Spleen (tissue), 11 donors: ENCODE measurements around the gene UGT1A4. TPM values are rescaled to one million over a fixed set of nuclear protein-coding genes. Genes with fewer than 3 reads are reported as not detected.
"Not testable (repeated sequence)": the region's sequence is repeated elsewhere in the genome, so short reads cannot be mapped to it uniquely, and the experiment has no call there.

Experiments
- DNase-seq: peaks from one replicate; pipeline ENCODE4 v3.0.0-alpha.2; 2020
- H3K27ac ChIP-seq, 8 donors: fragments of 200-600 bp; sonication (generic) in 7 of 8; 1 replicate in 4 of 8; 2 replicates in 4 of 8; pipeline versions ENCODE4 v1.5.0 to v1.8.0; 2016 to 2021; ENCODE audit warnings: inconsistent platforms in 4 of 8, mild to moderate bottlenecking in 4 of 8, moderate library complexity in 1 of 8
- H3K27me3 ChIP-seq, 7 donors: fragments of 200-600 bp; sonication (generic) in 6 of 7; replicated peaks in 1 of 7; 1 replicate in 4 of 7; 2 replicates in 3 of 7; pipeline versions ENCODE4 v1.5.0 to v1.8.0; 2016 to 2021; ENCODE audit warnings: inconsistent platforms in 3 of 7, mild to moderate bottlenecking in 1 of 7
- H3K36me3 ChIP-seq, 6 donors: fragments of 200-600 bp; sonication (generic) in 5 of 6; 1 replicate in 4 of 6; 2 replicates in 2 of 6; pipeline versions ENCODE4 v1.5.0 to v1.8.0; 2016 to 2021; ENCODE audit warnings: inconsistent platforms in 2 of 6
- H3K4me1 ChIP-seq, 6 donors: fragments of 200-600 bp; sonication (generic) in 5 of 6; 1 replicate in 3 of 6; 2 replicates in 3 of 6; pipeline versions ENCODE4 v1.5.0 to v1.8.0; 2016 to 2021; ENCODE audit warnings: inconsistent platforms in 3 of 6
- H3K4me3 ChIP-seq, 8 donors: fragments of 200-600 bp; sonication (generic) in 7 of 8; 1 replicate in 4 of 8; 2 replicates in 4 of 8; pipeline versions ENCODE4 v1.5.0 to v1.8.0; 2016 to 2021; ENCODE audit warnings: inconsistent platforms in 4 of 8, mild to moderate bottlenecking in 4 of 8, moderate library complexity in 2 of 8
- H3K9me3 ChIP-seq, 8 donors: fragments of 200-600 bp; sonication (generic) in 7 of 8; 1 replicate in 4 of 8; 2 replicates in 4 of 8; pipeline versions ENCODE4 v1.5.0 to v1.8.0; 2016 to 2021; ENCODE audit warnings: inconsistent platforms in 4 of 8
- CTCF ChIP-seq, 11 experiments: fragments of 200-600 bp in 7 of 11; fragments of 450-650 bp in 4 of 11; sonication (generic) in 4 of 11; IDR thresholded peaks in 8 of 11; conservative IDR thresholded peaks in 3 of 11; 1 replicate in 7 of 11; 2 replicates in 4 of 11; pipeline versions ENCODE4 v1.4.0 to v1.8.0; 2016 to 2021; ENCODE audit warnings: antibody characterized with exemption in 11 of 11, inconsistent platforms in 4 of 11, mild to moderate bottlenecking in 1 of 11
- POLR2A ChIP-seq, 3 donors: fragments of 450-650 bp; IDR thresholded peaks; one replicate each; pipeline ENCODE4 v1.5.1; 2017; ENCODE audit warnings: antibody characterized with exemption in 3 of 3, mild to moderate bottlenecking in 1 of 3
- POLR2AphosphoS5 ChIP-seq, 3 donors: sonication (generic); formaldehyde crosslinking; IDR thresholded peaks; one replicate each; pipeline ENCODE4 v1.5.1; 2017; ENCODE audit warnings: antibody characterized with exemption in 3 of 3
- WGBS, 5 donors: extraction: QIAGEN DNeasy Blood & Tissue Kit in 3 of 5; methylation state at CpG; one replicate each; pipeline versions ENCODE4 v1.1.5 to v1.1.7; 2013 to 2018; 5-methylcytosine and 5-hydroxymethylcytosine counted together
- intact Hi-C: fragments of 100-400 bp; cut with DNase I; formaldehyde crosslinking; loops from one replicate; pipeline ENCODE4 v1.15.0; 2023; ENCODE audit warnings: low total_unique reads
- polyA plus RNA-seq, 3 donors: library from polyadenylated mRNA; stranded (reverse); fragments of 200-250 nt; gene quantifications; one replicate each; pipeline ENCODE4 v1.2.1, GENCODE V29; 2013
- total RNA-seq, 7 donors: library from RNA; depleted of rRNA in 3 of 7; stranded (reverse); fragments of >200 nt in 3 of 7; fragmentation: NEBNext Ultra II Directional in 4 of 7; extraction: Animal tissue kit (Norgen Biotek cat#: 25700) in 4 of 7; gene quantifications; one replicate each; pipeline versions ENCODE4 v1.1.0 to v1.2.1, GENCODE V29; 2016 to 2021
- donor health status: healthy with polysubstance abuse.
- donor health status: DM: no; HTN: no; CAD: no; lungs with moderate emphysema.
- donor health status: DM: no; HTN: no; CAD: no.
- donor health status: Bipolar disorder and iron deficiency.
- donor health status: healthy.
- donor health status: DM: no; HTN: no; CAD: no.
- donor health status: DM: yes; HTN: yes; CAD: no.

UGT1A4 gene
- total and polyA plus RNA-seq, 10 donors = not detected

- peaks cover 0 to 12% (median 0%) of the 10 kb centered on the region in 7 donors for H3K27me3 ChIP-seq
- intact Hi-C loops = no loop called here
- WGBS, 5 donors = 78 to 92% (median 87%) methylated on average over 8 of the region's 8 CpGs
These were observed 10.3 kb downstream of the UGT1A4 start, which contains the start of gene UGT1A3 for GRCh38 chr2:233728723-233729301. Gene UGT1A3 (plus strand): TSS chr2:233729042. CDS start chr2:233729127, 85 bp downstream.

GRCh38 chr2:233736868-233737653 lies 18.5 kb downstream of the UGT1A4 start:
- H3K4me3 ChIP-seq, H3K27me3 ChIP-seq, intact Hi-C loops, DNase-seq, H3K4me1 ChIP-seq, H3K9me3 ChIP-seq, H3K36me3 ChIP-seq, H3K27ac ChIP-seq: not testable (repeated sequence)
- WGBS, 5 donors = 80 to 88% (median 86%) methylated on average over 13 to 14 of the region's 14 CpGs

More at GRCh38 chr2:233728723-233729301, 10.3 kb downstream of the UGT1A4 start, which contains the start of gene UGT1A3:
- no peak within 1 kb of the TSS for H3K27ac ChIP-seq
- TF ChIP-seq CTCF (IDR thresholded peaks at IDR 0.05 in 8 of 11, conservative IDR thresholded peaks at IDR 0.05 in 3 of 11) (no peak), POLR2A (IDR thresholded peaks at IDR 0.05) (no peak), POLR2AphosphoS5 (IDR thresholded peaks at IDR 0.05) (no peak)
- H3K4me1 ChIP-seq = no peaks in the 10 kb centered on the region
- DNase-seq = no peak
- H3K36me3 ChIP-seq = no peaks in the 10 kb centered on the region
- H3K9me3 ChIP-seq = peaks cover 0 to 5% (median 0%) of the 10 kb centered on the region in 8 donors
- no peak within 1 kb of the TSS for H3K4me3 ChIP-seq

- Histone ChIP-seq H3K9me3 (no peaks in the 10 kb centered on the region), H3K27me3 (peaks cover 0 to 10% (median 0%) of the 10 kb centered on the region in 7 donors), H3K27ac (no peak overlapping the region), H3K36me3 (no peaks in the 10 kb centered on the region), H3K4me1 (no peaks in the 10 kb centered on the region), H3K4me3 (no peak overlapping the region)
- intact Hi-C loops = no loop called here
- TF ChIP-seq CTCF (IDR thresholded peaks at IDR 0.05 in 8 of 11, conservative IDR thresholded peaks at IDR 0.05 in 3 of 11) = no peak
- no peak for TF ChIP-seq POLR2A (IDR thresholded peaks at IDR 0.05)
- no peak for TF ChIP-seq POLR2AphosphoS5 (IDR thresholded peaks at IDR 0.05)
- DNase-seq = no peak
- 62 to 72% (median 71%) methylated on average over 2 of the region's 2 CpGs for WGBS, 5 donors
These were observed 22.3 kb downstream of the UGT1A4 start for GRCh38 chr2:233740870-233741269.

GRCh38 chr2:233743464-233744259 lies 25.1 kb downstream of the UGT1A4 start:
- Histone ChIP-seq H3K36me3 (no peaks in the 10 kb centered on the region), H3K4me3 (no peak overlapping the region), H3K9me3 (no peaks in the 10 kb centered on the region), H3K4me1 (no peaks in the 10 kb centered on the region), H3K27ac (no peak overlapping the region), H3K27me3 (peaks cover 0 to 6% (median 0%) of the 10 kb centered on the region in 7 donors)
- TF ChIP-seq POLR2A (IDR thresholded peaks at IDR 0.05) (no peak), CTCF (IDR thresholded peaks at IDR 0.05 in 8 of 11, conservative IDR thresholded peaks at IDR 0.05 in 3 of 11) (no peak), POLR2AphosphoS5 (IDR thresholded peaks at IDR 0.05) (no peak)
- DNase-seq = no peak
- intact Hi-C loops = no loop called here
- WGBS, 5 donors = 93 to 95% (median 94%) methylated on average over 42 to 46 of the region's 46 CpGs
